GM12874 (cell line): ENCODE results near the gene NDUFA11.

Experiments
- TF ChIP-seq, protein P1 (sequence below): IDR thresholded peaks from 2 replicates; pipeline ENCODE4 v1.5.1; 2011; ENCODE audit warnings: low read depth, mild to moderate bottlenecking, control low read depth, low read length, moderate library complexity; ENCODE audit not compliant: insufficient read depth

The NDUFA11 gene

DNA sequence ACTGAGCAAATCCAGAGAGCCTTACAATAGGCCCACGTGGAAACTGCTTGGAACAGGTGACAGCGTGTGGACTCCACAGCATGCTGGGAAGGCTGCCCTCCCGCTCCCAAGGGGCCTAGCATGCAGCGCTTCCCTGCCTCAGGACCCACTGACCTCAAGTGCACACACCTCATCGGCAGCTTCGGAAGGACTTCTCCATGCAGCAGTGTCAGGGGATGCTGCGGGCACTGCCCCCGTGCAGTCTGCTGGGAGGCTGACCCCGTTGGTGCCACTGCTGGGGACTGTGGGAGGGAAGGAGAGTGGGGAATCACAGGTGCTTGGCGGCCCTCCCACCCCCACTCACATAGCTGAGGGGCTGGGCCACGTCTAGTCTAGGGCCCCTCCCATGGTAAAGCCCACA lies 27.7 kb upstream of the NDUFA11 start:
- TF ChIP-seq, protein P1, sequence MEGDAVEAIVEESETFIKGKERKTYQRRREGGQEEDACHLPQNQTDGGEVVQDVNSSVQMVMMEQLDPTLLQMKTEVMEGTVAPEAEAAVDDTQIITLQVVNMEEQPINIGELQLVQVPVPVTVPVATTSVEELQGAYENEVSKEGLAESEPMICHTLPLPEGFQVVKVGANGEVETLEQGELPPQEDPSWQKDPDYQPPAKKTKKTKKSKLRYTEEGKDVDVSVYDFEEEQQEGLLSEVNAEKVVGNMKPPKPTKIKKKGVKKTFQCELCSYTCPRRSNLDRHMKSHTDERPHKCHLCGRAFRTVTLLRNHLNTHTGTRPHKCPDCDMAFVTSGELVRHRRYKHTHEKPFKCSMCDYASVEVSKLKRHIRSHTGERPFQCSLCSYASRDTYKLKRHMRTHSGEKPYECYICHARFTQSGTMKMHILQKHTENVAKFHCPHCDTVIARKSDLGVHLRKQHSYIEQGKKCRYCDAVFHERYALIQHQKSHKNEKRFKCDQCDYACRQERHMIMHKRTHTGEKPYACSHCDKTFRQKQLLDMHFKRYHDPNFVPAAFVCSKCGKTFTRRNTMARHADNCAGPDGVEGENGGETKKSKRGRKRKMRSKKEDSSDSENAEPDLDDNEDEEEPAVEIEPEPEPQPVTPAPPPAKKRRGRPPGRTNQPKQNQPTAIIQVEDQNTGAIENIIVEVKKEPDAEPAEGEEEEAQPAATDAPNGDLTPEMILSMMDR: no peak

- TF ChIP-seq, protein P1: no peak
Measured at GRCh38 chr19:5929625-5930024, 26.0 kb upstream of the NDUFA11 start.

DNA sequence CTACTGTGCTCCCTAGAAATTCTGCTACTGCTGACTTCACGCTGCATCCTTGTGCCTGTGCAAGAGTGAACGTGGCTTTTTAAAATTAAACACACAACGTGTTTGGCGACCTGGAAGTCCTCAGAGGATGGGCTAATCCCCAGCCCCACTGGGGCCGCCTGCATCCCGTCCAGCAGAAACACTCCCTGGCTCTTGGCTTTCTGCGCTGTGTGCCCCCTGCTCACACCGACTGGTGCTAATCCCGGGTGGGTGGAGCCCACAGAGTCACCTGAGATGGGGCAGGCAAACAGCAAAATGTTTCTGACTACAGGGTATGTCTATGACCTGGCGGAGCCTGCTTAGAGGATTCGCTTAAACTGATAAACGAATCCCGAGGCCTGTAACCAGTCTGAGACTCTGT lies 25.6 kb upstream of the NDUFA11 start:
- TF ChIP-seq, protein P1: no peak

DNA sequence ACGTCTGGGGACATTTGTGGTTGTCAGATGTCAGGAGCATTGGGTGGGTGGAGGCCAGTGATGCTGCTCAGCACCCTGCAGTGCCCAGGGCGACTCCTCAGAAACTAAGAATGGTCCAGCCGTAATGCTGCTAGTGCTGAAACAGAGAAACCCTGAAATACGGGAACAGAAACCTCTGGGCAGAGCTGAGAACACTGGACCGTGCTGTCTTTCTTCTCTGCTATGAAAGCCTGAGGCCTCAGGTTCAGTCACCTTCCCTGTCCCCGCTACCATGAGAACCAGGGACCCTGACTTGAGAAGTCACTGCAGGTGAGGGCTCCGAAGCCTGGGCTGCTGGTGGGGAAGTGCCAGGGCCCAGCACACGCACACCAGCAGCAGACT lies 23.8 kb upstream of the NDUFA11 start:
- TF ChIP-seq, protein P1: no peak

GRCh38 chr19:5926641-5927440 lies 23.3 kb upstream of the NDUFA11 start:
- TF ChIP-seq, protein P1: no peak

GRCh38 chr19:5925830-5926427 lies 22.3 kb upstream of the NDUFA11 start:
- TF ChIP-seq, protein P1: no peak

GRCh38 chr19:5923356-5923755 lies 19.8 kb upstream of the NDUFA11 start:
- TF ChIP-seq, protein P1: no peak
